ENCODE data around the gene U2SURP. TPM values are rescaled to one million over a fixed set of nuclear protein-coding genes. Genes with fewer than 3 reads are reported as not detected.

Gene U2SURP
- polyA plus RNA-seq, 3 donors: 136 to 185 (median 173) TPM

DNA sequence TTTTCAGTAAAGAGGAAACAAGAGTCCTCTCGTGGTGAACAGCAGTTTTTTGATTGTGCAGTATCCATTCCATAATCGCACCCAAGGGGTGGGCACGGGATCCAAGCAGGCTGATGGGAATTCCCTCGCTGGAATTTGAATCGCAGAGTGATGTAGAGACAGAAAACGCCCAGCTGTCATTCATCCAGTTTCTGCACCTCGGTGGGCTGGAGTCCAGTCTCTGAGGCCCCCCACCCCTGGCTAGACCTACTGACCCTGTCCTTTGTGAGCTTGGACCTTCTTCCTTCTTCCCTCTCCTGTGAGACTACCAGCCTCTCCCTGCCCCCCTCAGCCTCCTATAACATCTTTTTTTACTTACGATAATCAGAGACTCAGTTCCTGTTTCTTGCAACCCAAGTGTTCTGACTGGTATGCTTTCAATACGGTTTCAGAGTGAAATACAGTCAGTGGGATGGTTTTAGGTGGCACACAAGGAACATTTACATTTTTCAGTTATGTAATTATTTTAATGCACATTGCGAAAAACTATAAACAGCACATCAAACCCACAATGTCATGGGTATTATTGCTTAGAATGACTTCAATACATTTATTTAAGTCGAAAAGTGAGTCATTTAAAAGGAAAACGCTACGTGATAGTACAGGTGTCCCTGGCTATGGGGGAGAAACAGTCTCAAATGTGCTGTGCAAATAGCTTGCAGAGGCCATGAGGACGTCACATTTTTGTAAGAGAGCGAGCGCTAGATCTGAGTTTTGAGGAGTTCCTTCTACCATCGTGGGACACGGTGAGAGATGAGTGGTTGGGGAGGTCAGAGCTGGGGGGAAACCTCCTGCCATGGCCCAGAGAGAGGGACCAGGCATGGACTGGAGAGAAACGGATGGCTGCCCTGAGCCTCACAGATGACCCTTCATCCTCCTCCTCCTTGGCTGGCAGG lies 80.7 kb downstream of the U2SURP start:
- no peak for DNase-seq (ENCODE audit: extremely low read depth in 1 of 11, low read depth in 9 of 11, low spot score in 4 of 11)

DNA sequence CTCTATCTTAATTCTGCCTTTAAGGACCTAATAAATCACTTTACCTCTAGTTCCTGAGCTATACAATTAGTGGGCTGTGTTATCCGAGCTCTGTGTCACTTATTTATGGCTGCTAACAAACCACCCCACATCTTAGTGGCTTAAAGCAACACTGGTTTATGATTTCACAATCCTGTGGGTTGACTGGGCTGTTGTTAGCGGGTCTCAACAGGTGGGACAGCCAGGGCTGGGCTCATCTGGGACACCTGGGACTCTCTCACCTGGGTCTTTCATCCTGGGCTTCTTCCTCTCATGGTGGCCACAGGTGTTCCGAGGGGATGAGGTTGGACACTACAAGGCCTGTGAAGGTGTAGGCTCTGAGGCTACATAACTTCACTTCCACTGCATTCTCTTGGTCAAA lies 82.4 kb downstream of the U2SURP start:
- no peak for DNase-seq (ENCODE audit: extremely low read depth in 1 of 11, low read depth in 9 of 11, low spot score in 4 of 11)

DNA sequence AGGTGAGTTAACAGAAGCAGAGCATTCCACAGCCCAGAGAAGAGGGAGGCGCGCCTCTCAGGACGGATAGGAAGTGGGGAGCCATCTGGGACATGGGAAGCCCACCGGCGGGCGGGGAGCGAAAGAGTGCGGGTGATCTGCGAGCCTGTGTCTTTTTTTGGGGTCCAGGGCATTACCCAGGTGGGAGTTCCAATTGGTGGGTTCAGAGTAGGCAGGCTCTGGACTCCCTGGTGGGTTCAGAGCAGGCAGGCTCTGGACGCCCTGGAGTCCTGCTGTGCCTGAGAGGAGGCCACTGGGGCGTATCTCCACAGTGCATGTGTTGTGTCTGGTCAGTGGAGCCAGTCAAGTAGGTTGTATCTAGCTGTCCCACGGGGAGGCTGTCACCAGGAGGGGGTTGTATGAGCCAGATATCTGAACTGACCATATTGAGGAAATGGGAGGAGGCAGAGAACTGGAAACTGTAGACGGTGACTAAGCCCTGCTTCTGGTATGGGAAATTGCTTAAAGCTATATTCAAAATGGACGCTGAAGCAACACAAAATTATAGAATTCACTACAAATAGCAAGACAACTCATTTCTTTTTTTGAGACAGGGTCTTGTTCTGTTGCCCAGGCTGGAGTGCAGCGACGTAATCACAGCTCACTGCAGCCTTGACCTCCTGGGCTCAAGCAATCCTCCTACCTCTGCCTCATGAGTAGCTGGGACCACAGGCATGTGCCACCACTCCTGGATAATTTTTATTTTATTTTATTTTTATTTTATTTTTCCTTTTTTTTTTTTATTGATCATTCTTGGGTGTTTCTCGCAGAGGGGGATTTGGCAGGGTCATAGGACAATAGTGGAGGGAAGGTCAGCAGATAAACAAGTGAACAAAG lies 83.7 kb downstream of the U2SURP start:
- DNase-seq (ENCODE audit: extremely low read depth in 1 of 11, low read depth in 9 of 11, low spot score in 4 of 11): no peak

DNA sequence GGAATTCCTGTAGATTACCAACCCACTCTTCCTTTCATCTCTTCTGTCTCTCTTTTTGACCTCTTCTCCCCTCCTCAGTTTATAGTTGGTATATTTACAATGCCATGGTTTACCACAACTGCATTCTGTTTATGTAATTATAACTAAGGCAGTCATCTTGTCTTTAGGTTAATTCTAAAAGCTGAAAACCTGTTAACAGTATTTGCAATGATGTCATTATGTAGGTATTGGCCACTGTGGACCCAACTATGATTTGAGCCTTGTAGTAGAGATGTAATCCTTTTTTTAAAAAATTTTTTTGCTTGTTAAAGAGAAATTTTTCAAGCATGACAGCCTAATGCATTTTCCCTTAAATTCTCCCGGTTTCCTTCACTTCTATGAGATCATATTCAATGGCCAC lies 87.5 kb downstream of the U2SURP start:
- no peak for DNase-seq (ENCODE audit: extremely low read depth in 1 of 11, low read depth in 9 of 11, low spot score in 4 of 11)

DNA sequence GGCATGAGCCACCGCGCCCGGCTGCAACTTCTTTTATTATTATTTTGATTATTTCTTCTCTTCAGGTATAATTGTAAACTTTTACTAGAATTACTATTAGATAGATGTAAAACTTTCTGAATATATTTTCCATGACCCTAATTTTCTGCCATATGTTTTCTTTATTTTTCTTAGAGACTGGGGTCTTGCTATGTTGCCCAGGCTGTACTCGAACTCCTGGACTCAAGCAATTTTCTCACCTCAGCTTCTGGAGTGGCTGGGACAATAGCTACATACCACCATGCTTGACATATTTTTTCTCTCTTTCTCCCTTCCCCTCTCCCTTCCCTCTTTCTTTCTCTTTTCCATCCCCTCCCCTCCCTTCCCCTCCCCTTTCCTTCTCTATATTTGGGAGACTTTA lies 88.6 kb downstream of the U2SURP start:
- no peak for DNase-seq (ENCODE audit: extremely low read depth in 1 of 11, low read depth in 9 of 11, low spot score in 4 of 11)

DNA sequence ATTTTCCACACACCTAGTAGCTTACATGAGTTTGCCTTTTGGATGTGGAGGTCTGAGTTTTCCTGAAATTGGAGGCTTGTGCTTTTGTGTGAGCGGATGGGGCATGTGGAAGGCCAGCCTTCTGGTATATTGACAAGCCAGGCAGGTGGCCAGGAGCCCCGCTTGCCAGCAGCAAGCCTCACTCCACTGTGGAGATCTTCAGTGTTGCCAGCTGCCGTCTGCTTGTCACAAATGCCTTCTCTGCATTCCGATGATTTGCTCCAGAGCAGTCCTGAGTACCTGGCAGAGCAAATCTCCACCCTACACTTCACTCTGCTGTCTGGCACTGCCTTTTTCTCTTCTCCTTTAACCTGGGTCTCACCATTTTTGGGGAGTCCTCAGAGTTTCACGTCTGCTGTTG lies 89.1 kb downstream of the U2SURP start:
- DNase-seq (ENCODE audit: extremely low read depth in 1 of 11, low read depth in 9 of 11, low spot score in 4 of 11): no peak

DNA sequence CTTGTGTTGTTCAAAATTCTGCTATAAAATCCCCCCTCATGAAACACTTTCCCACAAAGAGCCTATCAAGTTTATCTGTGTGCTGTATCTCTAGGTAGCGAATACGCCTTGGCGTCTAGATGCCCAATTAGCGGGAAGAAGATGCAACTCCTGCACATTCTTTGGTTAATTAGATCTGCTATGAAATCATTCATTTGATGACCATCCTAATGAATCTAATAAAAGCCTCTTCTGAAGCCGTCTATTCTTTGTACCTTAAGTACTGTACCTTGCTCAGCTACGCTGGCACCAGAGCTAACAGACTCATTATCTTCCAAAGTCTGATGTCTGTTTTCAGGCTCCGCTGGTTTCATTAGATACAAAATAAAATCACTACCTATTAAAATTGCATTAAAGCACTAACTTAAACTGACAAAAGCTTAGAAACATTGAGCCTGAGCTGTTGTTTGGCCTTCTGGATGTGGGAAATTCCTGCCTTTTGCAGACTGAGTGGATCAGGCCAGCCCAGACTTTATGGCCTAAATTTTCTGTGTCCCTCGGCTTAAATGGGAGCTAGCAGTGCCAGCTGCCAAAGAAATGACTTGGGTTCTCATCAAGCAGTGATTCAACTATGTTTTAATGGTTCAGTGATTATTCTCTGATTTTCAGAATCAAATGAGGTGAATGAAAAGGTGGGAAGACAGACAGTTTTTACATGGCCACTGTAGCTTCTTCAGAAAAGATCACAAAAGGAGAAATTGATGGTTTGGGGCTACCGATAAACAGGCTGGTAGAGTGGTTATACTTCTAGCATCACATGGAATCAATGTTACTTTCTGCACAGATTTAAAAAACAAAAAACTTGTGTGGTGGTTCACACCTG lies 89.8 kb downstream of the U2SURP start:
- no peak for DNase-seq (ENCODE audit: extremely low read depth in 1 of 11, low read depth in 9 of 11, low spot score in 4 of 11)

DNA sequence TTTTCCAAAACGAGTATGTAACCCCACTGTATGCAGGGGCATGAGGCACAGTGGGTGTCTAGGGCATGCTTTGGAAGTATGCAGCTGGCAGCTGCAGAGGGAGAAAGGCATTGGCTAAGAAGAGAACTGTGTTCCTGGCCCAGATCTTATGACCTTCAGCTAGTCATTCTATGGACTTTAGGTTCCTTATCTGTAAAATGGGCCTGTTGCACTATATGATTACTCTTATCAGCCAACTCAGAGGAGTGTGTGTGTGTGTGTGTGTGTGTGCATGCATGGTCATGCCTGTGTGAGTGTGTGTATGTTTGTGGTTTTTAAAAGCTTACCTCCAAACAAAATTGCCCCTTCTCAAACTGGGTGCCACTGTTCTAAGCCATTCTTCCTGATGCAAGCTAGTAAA lies 90.8 kb downstream of the U2SURP start:
- DNase-seq (ENCODE audit: extremely low read depth in 1 of 11, low read depth in 9 of 11, low spot score in 4 of 11): no peak

DNA sequence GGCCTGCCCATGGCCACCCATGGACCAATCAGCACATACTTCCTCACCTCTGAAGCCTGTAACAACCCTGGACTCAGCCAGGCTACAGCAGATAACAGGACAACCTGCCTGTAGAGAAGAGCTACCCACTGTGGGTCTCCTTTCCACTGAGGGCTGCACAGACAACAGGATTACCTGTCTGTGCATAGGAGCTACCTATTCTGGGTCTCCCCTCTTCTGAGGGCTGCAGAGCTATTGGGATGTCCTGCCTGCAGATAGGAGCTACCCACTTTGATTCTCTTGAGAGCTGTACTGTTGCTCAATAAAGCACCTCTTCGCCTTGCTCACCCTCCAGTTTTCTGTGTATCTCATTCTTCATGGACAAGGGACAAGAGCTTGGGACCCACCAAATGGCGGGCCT lies 94.4 kb downstream of the U2SURP start:
- no peak for DNase-seq (ENCODE audit: extremely low read depth in 1 of 11, low read depth in 9 of 11, low spot score in 4 of 11)

DNA sequence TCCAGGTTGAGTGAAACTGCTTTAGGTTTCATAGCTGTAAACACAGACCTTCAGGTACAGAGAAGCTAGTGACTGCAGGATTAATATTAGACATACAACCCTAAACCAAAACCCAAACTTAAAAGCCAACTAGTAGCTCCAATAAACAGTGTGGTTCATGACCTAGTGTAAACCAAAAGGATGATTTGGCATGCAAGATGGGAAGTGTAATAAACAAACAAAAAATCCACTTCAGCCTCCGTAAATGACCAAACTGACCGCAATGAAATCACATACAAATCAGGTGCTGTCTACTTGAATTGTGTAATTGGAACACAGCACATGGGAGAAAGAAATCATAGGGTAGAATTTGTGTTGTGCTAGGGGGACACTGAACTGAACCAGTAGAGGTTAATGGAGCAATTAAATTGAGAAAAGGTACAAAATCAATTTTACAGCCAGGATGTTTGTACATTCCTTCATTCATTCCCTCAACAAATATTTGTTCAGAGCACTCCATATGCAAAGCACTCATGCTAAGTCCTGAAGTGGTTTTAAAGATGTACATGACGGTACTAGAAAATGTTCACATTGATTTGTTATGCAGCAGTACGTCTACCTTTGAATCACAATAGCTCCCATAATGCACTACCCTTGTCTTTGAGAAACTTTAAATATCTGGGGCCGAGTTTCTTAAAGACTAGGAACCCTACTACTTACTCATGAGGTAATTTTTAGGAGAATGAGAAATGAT lies 96.8 kb downstream of the U2SURP start:
- no peak for DNase-seq (ENCODE audit: extremely low read depth in 1 of 11, low read depth in 9 of 11, low spot score in 4 of 11)

DNA sequence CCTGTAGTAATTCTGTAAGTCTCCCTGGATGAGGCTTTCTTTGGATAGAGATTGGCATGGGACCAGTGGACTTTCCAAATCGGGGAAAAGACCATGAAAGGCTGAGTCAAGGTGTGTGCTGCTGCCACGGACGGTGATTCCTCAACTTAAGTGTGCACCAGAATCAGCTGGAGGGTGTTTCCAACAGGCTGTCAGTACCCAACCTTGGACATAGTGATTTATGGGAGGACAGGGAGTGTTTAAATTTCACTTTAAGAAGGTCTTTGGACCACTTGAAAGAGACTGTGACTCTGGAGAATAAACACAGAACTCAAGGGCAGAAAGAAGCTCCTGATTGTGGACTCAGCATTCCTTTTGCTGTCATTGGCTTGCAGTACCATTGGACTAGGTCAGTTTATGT lies 97.8 kb downstream of the U2SURP start:
- DNase-seq (ENCODE audit: extremely low read depth in 1 of 11, low read depth in 9 of 11, low spot score in 4 of 11): no peak

DNA sequence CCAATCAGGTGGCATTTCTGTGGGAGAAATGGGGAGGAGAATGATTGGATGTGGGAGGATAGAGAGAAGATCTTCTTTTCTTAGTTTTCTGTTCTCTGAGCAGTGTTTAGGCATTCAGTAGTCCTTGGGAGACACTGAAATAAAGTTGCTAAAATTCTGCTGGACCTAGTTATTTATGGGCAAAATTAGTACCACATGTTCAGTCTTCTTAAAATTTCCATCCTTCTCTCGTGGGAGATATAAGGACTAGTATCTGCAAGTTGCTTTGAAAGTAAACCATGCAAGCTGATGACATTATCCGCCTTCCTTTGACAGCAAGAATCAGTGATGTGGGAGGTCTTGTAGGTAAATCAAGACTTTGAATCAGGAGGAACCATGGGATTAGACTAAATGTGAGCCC lies 98.3 kb downstream of the U2SURP start:
- DNase-seq (ENCODE audit: extremely low read depth in 1 of 11, low read depth in 9 of 11, low spot score in 4 of 11): no peak

DNA sequence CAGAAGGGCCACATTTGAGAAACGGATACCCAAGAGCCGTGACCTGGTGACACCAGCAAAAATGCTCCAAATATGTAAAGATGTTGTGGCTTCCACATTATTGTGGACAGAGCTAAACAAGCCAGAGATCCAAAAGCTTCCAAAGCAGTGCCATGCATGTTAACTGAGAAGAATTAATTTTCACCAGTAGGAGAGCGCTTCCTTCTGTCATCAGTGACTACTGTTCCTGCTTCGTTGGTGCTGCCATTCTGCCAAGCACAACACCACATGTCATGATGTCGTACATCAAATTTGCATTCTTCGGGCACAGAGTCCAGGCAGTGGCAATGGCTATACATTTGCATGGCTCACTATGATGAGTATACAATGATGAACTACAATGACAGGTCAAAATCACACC lies 99.1 kb downstream of the U2SURP start:
- DNase-seq (ENCODE audit: extremely low read depth in 1 of 11, low read depth in 9 of 11, low spot score in 4 of 11): no peak

DNA sequence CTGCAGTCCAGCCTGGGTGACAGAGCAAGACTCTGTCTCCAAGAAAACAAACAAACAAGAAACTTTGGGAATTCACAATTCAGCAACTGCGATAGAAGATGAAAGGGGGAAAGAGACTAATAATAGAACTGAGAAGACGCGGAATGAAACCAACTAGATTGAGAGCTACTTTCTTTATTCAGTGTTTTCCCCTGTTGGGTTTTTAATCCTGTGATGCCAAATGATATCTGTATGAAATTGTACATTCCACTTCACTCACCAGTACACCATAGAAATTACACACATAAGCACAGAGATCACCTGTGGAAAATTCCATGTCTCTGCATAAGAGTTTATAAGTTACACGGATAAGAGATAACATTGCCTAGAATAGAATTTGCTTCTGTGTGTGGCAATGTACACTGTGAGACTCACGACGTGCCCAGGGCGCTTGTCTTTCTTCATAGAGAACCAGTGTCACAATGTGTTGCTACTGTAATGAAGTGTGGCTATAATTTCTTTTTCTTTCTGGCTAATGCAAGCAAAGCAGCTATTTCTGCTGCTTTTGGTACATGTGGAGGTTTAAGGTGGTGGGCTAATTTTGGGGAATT lies 100.5 kb downstream of the U2SURP start:
- DNase-seq (ENCODE audit: extremely low read depth in 1 of 11, low read depth in 9 of 11, low spot score in 4 of 11): no peak

DNA sequence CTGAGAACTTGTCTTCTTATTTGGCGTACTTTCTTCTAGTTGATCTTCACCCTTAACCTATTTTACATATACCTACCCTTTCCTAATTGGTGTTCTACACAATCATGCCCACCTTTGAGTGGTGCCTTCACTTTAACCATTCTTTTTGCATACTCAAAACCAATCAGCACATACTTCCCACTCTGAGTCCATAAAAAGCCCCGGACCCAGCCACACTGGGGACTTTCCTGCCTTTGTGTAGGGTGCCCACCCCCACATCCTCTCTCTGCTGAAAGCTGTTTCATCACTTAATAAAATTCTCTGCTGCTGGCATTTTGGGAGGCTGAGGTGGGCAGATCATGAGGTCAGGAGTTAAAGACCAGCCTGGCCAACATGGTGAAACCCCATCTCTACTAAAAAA lies 102.3 kb downstream of the U2SURP start:
- no peak for DNase-seq (ENCODE audit: extremely low read depth in 1 of 11, low read depth in 9 of 11, low spot score in 4 of 11)

DNA sequence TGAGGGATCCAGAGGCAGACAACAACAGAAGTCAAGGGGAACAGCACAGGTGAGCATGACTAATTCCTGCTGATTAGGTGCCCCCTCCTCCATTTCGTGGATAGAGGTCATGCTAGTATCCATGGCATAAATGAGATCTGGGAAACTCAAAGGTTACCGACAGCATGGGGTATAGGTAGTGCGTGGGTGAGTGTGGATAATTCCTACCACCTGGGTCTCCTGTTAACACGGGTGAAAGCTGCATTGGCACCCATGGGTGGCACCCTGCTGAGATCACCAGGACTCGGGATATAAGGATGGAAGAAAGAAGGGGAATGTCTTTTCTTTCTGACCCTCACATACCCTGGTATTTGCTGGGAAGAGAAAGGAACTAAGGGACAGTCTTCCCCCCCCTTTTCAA lies 103.8 kb downstream of the U2SURP start:
- DNase-seq (ENCODE audit: extremely low read depth in 1 of 11, low read depth in 9 of 11, low spot score in 4 of 11): no peak

DNA sequence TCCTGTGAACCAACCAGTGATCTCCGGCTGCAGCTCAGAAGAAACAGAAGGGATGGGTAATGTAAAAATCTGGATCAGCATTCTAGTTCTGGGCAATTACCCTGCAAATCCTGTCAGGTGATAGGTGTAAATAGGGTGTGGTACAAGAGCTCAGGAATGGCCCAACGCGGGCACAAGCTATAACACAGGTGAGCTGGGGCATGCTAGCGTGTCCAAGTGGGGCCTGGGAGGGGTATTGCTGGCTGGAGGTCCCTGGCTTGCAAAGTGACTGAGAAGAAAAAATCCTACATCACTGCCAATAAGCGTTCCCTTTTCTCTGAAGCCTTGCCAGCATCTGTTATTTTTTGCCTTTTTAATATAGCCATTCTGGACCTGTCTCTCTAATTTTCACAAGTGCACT lies 108.5 kb downstream of the U2SURP start:
- no peak for DNase-seq (ENCODE audit: extremely low read depth in 1 of 11, low read depth in 9 of 11, low spot score in 4 of 11)

Data from renal cortex interstitium (tissue), 11 donors.